H9 (cell line): ENCODE data around the gene PACSIN3. TPM values are rescaled to one million over a fixed set of nuclear protein-coding genes. Genes with fewer than 3 reads are reported as not detected.

ENCODE experiments used
- DNase-seq: peaks from one replicate; pipeline ENCODE4 v3.0.0-alpha.2; 2017
- H2AFZ ChIP-seq: one replicate; pipeline ENCODE4 v1.6.1; 2013; ENCODE audit warnings: mild to moderate bottlenecking, low read length, control low read depth, moderate library complexity
- H2AK5ac ChIP-seq: 2 replicates; pipeline ENCODE4 v1.6.1; 2013; ENCODE audit warnings: low read length, control low read depth, mixed read lengths; ENCODE audit not compliant: insufficient read length
- H2BK120ac ChIP-seq: one replicate; pipeline ENCODE4 v1.6.1; 2013; ENCODE audit warnings: low read depth, mild to moderate bottlenecking, low read length, control low read depth, inconsistent platforms; ENCODE audit not compliant: poor library complexity, severe bottlenecking
- H2BK12ac ChIP-seq: 2 replicates; pipeline ENCODE4 v1.6.1; 2013; ENCODE audit warnings: low read length, control low read depth, mixed read lengths, low read depth; ENCODE audit not compliant: insufficient read length
- H2BK15ac ChIP-seq: 2 replicates; pipeline ENCODE4 v1.6.1; 2013; ENCODE audit warnings: low read depth, low read length, control low read depth
- H2BK20ac ChIP-seq: one replicate; pipeline ENCODE4 v1.6.1; 2013; ENCODE audit warnings: low read depth, mild to moderate bottlenecking, low read length, control low read depth, inconsistent platforms; ENCODE audit not compliant: poor library complexity, severe bottlenecking
- H2BK5ac ChIP-seq: 2 replicates; pipeline ENCODE4 v1.6.1; 2013; ENCODE audit warnings: low read length, control low read depth, mixed read lengths; ENCODE audit not compliant: insufficient read length
- H3K14ac ChIP-seq: 2 replicates; pipeline ENCODE4 v1.6.1; 2013; ENCODE audit warnings: low read length, control low read depth; ENCODE audit not compliant: insufficient read depth
- H3K18ac ChIP-seq: 2 replicates; pipeline ENCODE4 v1.6.1; 2013; ENCODE audit warnings: low read depth, mild to moderate bottlenecking, mixed read lengths, low read length, control low read depth; ENCODE audit not compliant: insufficient read length
- H3K23ac ChIP-seq: 2 replicates; pipeline ENCODE4 v1.6.1; 2013; ENCODE audit warnings: low read length, control low read depth, mixed read lengths, low read depth; ENCODE audit not compliant: insufficient read length
- H3K23me2 ChIP-seq: 2 replicates; pipeline ENCODE4 v1.6.1; 2013; ENCODE audit warnings: low read depth, mild to moderate bottlenecking, mixed read lengths, low read length, control low read depth; ENCODE audit not compliant: insufficient read length, poor library complexity, severe bottlenecking
- H3K27ac ChIP-seq: 2 replicates; pipeline ENCODE4 v1.5.1; 2013; ENCODE audit warnings: low read length, control low read depth, mixed read lengths, low read depth; ENCODE audit not compliant: insufficient read length
- H3K27me3 ChIP-seq: 2 replicates; pipeline ENCODE4 v1.6.1; 2013; ENCODE audit warnings: low read length, control low read depth, inconsistent platforms; ENCODE audit not compliant: insufficient read depth
- H3K4ac ChIP-seq: 2 replicates; pipeline ENCODE4 v1.6.1; 2013; ENCODE audit warnings: low read depth, mild to moderate bottlenecking, control low read depth, inconsistent platforms, low read length, moderate library complexity
- H3K4me1 ChIP-seq: 2 replicates; pipeline ENCODE4 v1.6.1; 2013; ENCODE audit warnings: low read length, control low read depth, inconsistent platforms; ENCODE audit not compliant: insufficient read depth
- H3K4me2 ChIP-seq: 2 replicates; pipeline ENCODE4 v1.6.1; 2013; ENCODE audit warnings: low read length, control low read depth, mixed read lengths; ENCODE audit not compliant: insufficient read length, insufficient read depth
- H3K56ac ChIP-seq: 2 replicates; pipeline ENCODE4 v1.6.1; 2013; ENCODE audit warnings: low read depth, mild to moderate bottlenecking, mixed read lengths, low read length, control low read depth; ENCODE audit not compliant: insufficient read length
- H3K79me1 ChIP-seq: 2 replicates; pipeline ENCODE4 v1.6.1; 2013; ENCODE audit warnings: low read depth, mild to moderate bottlenecking, moderate library complexity, low read length, control low read depth, inconsistent platforms; ENCODE audit not compliant: insufficient read depth, poor library complexity, severe bottlenecking
- H3K79me2 ChIP-seq: 2 replicates; pipeline ENCODE4 v1.6.1; 2013; ENCODE audit warnings: low read length, control low read depth, inconsistent platforms; ENCODE audit not compliant: insufficient read depth
- H3K9ac ChIP-seq: 2 replicates; pipeline ENCODE4 v1.6.1; 2013; ENCODE audit warnings: low read length, control low read depth, mixed read lengths; ENCODE audit not compliant: insufficient read length; ENCODE audit errors: extremely low read depth
- H3K9me3 ChIP-seq: one replicate; pipeline ENCODE4 v1.6.1; 2013; ENCODE audit warnings: low read depth, low read length, inconsistent platforms; ENCODE audit not compliant: control insufficient read depth
- H3T11ph ChIP-seq: one replicate; pipeline ENCODE4 v1.6.1; 2013; ENCODE audit warnings: mild to moderate bottlenecking, low read length, control low read depth, inconsistent platforms
- H4K20me1 ChIP-seq: one replicate; pipeline ENCODE4 v1.6.1; 2013; ENCODE audit not compliant: control insufficient read depth, insufficient read length, insufficient read depth
- H4K5ac ChIP-seq: 2 replicates; pipeline ENCODE4 v1.6.1; 2013; ENCODE audit warnings: low read depth, mild to moderate bottlenecking, mixed read lengths, low read length, control low read depth; ENCODE audit not compliant: insufficient read length
- H4K8ac ChIP-seq: replicated peaks from 2 replicates; pipeline ENCODE4 v1.6.1; 2013; ENCODE audit warnings: low read length, control low read depth, mixed read lengths, low read depth; ENCODE audit not compliant: insufficient read length
- H4K91ac ChIP-seq: 2 replicates; pipeline ENCODE4 v1.6.1; 2013; ENCODE audit warnings: low read depth, mild to moderate bottlenecking, moderate library complexity, mixed read lengths, low read length, control low read depth; ENCODE audit not compliant: insufficient read length
- H3K27ac Mint-ChIP-seq, 3 experiments: 2 replicates in 2 of 3; 3 replicates in 1 of 3; pipeline ENCODE4 v1.8.0; 2020 to 2021; ENCODE audit warnings: mixed read lengths in 3 of 3, mild to moderate bottlenecking in 1 of 3, moderate library complexity in 1 of 3
- H3K27me3 Mint-ChIP-seq: 2 replicates; pipeline ENCODE4 v1.8.0; 2021; ENCODE audit warnings: low read depth, mild to moderate bottlenecking, moderate library complexity, mixed read lengths
- H3K36me3 Mint-ChIP-seq, 3 experiments: 2 replicates in 2 of 3; 3 replicates in 1 of 3; pipeline ENCODE4 v1.8.0; 2020 to 2021; ENCODE audit warnings: low read depth in 3 of 3, mixed read lengths in 3 of 3; ENCODE audit not compliant: insufficient read depth in 1 of 3
- H3K4me1 Mint-ChIP-seq, 2 experiments: 2 replicates each; pipeline ENCODE4 v1.8.0; 2020; ENCODE audit warnings: mixed read lengths in 2 of 2
- H3K4me3 Mint-ChIP-seq, 2 experiments: 2 replicates in 1 of 2; 3 replicates in 1 of 2; pipeline ENCODE4 v1.8.0; 2020 to 2021; ENCODE audit warnings: mild to moderate bottlenecking in 2 of 2, mixed read lengths in 2 of 2, moderate library complexity in 1 of 2
- H3K9me3 Mint-ChIP-seq, 2 experiments: 2 replicates in 1 of 2; 3 replicates in 1 of 2; pipeline ENCODE4 v1.8.0; 2020; ENCODE audit warnings: mild to moderate bottlenecking in 2 of 2, mixed read lengths in 2 of 2, moderate library complexity in 1 of 2
- CTCF ChIP-seq: fragments of 200-600 bp; sonication (generic); conservative IDR thresholded peaks from 3 replicates; pipeline ENCODE4 v1.8.0; 2021; ENCODE audit warnings: antibody characterized with exemption, mild to moderate bottlenecking
- WGBS: extraction: QIAGEN DNeasy Blood & Tissue Kit; methylation state at CpG from one replicate; pipeline ENCODE4 v1.1.7; 2013; ENCODE audit warnings: missing lambda C conversion rate, low lambda C conversion rate, mixed read lengths; ENCODE audit not compliant: insufficient read length; ENCODE audit errors: extremely low coverage; 5-methylcytosine and 5-hydroxymethylcytosine counted together
- total RNA-seq: library from RNA; stranded (reverse); gene quantifications from 2 replicates; pipeline ENCODE4 v1.2.1, GENCODE V29; 2021

PACSIN3 gene
- total RNA-seq, 1 experiment from 2014 or later: 63.0 TPM

- no peak overlapping the region for H2AFZ ChIP-seq
- H3K9me3 Mint-ChIP-seq: no peaks in the 10 kb centered on the region
- H4K20me1 ChIP-seq: no peaks in the 10 kb centered on the region
- no peak for DNase-seq
- no peak overlapping the region for H2BK20ac ChIP-seq
- H3K4me1 ChIP-seq: no peaks in the 10 kb centered on the region
- no peaks in the 10 kb centered on the region for H3K9me3 ChIP-seq
- H3K9ac ChIP-seq: no peak overlapping the region
- no peaks in the 10 kb centered on the region for H3K27me3 Mint-ChIP-seq
- H3K36me3 Mint-ChIP-seq: peaks cover 2 to 11% (median 8%) of the 10 kb centered on the region in 3 experiments; a peak in 6 of 7 replicates
- no peak for TF ChIP-seq CTCF
- no peak overlapping the region for H2BK15ac ChIP-seq
- H3K79me2 ChIP-seq: no peaks in the 10 kb centered on the region
- H3K4me1 Mint-ChIP-seq: peaks cover 8 to 19% of the 10 kb centered on the region in 2 experiments
- no peaks in the 10 kb centered on the region for H3K23me2 ChIP-seq
- no peak overlapping the region for H2BK5ac ChIP-seq
- no peak overlapping the region for H3K4ac ChIP-seq
- H4K5ac ChIP-seq: no peak overlapping the region
- no peak overlapping the region for H3K14ac ChIP-seq
- H4K91ac ChIP-seq: no peak overlapping the region
- H3T11ph ChIP-seq: no peak overlapping the region
- no peak overlapping the region for H2AK5ac ChIP-seq
- H2BK12ac ChIP-seq: no peak overlapping the region
- no peak overlapping the region for H3K56ac ChIP-seq
- H3K4me2 ChIP-seq: no peak overlapping the region
- no CpG with 5 or more reads among the region's 4 CpGs for WGBS
- H3K79me1 ChIP-seq: no peaks in the 10 kb centered on the region
- H2BK120ac ChIP-seq: no peak overlapping the region
- no peak overlapping the region for H3K23ac ChIP-seq
- H3K27ac Mint-ChIP-seq: no peak overlapping the region
- no peak overlapping the region for H3K18ac ChIP-seq
- no peak overlapping the region for H3K4me3 Mint-ChIP-seq
- H4K8ac ChIP-seq: no peak overlapping the region
- no peaks in the 10 kb centered on the region for H3K27me3 ChIP-seq
- H3K27ac ChIP-seq: no peak overlapping the region
Measured at GRCh38 chr11:47139878-47140277, 46.4 kb downstream of the PACSIN3 start.
